CD4-positive, alpha-beta T cell treated with Interleukin-4 for 4 hours (primary cell): ENCODE measurements around the gene SMARCA4.

Experiments
- DNase-seq: peaks from one replicate; pipeline ENCODE4 v3.0.0-alpha.2; 2020

The SMARCA4 gene

DNA sequence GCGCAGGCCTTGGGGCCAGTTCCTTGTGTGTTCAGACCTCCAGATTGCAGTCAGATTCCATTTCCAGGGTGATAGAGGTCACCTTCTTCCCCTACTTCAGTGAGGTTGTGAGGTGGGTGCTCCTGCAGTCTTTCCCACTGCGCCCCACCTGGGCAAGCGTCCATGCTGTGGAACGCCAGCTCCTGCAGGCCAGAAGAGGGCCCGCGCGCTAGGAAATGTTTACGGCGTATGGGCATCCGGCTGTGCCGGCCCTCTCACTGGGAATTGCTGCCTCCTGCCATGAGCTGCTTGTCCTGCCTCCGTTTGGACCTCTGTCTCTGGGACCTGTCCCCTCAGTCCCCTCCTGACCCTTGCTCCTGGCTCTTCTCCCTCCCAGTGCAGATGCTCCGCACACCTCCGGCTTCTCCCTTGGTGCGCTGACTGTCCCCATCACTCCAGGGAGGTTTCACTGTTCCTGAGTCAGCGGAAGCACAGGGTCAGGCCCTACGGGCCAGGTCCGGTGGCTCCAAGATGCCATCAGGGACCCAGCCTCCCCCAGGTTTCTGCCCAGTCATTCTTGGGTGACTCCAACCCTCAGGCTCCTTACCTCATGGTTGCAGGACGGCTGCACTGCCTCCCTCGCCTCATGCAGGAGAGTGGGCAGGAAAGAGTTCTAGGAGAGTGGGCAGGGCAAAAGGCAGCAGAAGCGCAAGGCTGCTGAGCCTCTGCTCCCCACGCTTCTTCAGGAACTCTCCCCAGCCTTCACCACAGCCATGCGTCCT lies 56.6 kb downstream of the SMARCA4 start:
- DNase-seq, result no peak

- DNase-seq, result no peak
Measured at GRCh38 chr19:11018179-11018578, 57.3 kb downstream of the SMARCA4 start.

DNA sequence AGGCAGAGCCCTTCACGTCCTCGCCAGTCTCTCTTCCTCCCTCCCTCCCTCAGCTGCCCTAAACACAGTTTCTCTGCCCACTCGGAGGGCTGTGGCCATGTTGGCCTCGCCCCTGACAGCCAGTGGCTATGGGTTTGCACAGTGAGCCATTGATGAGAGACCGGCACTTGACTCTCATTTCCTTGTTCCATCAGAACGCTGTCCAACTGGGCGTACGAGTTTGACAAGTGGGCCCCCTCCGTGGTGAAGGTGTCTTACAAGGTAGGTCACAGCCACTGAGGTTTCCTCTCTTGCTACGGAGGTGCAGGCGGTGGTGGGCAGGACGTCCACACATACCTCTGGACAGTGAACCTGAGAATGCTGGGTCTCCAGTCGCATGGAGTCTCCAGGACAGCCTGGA lies 57.9 kb downstream of the SMARCA4 start:
- DNase-seq, result no peak

DNA sequence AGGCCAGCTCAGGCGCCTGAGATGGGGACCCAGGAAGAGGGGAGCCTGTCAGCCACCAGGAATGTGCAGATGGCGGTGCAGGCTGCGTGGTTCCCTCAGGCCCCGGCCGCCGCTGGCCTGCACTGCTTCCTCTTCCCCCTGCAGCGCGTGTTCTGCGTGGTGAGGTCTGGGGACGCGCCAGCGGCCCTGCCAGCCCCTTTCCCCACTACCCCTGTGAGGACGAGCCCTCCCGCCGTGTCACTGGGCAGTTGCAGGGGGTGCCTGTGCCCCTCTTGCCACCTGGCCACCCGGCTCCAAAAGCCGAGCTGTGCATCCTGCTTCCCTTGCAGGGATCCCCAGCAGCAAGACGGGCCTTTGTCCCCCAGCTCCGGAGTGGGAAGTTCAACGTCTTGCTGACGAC lies 58.4 kb downstream of the SMARCA4 start:
- DNase-seq, result no peak

GRCh38 chr19:11019824-11020223 lies 59.0 kb downstream of the SMARCA4 start:
- DNase-seq, result no peak

- DNase-seq, result no peak
Measured at GRCh38 chr19:11020423-11020822, 59.6 kb downstream of the SMARCA4 start.

GRCh38 chr19:11020982-11021759 lies 60.3 kb downstream of the SMARCA4 start:
- no peak for DNase-seq

DNA sequence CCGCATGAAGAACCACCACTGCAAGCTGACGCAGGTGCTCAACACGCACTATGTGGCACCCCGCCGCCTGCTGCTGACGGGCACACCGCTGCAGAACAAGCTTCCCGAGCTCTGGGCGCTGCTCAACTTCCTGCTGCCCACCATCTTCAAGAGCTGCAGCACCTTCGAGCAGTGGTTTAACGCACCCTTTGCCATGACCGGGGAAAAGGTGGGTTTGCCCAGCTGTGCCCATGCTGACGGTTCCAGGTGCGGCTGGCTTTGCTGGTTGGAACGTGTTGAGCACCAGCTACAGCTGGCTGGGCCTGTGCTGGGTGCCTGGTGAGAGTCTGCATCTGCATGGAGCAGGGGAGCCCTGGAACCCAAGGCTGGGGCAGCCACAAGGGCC lies 60.9 kb downstream of the SMARCA4 start:
- no peak for DNase-seq

GRCh38 chr19:11023016-11023415 lies 62.2 kb downstream of the SMARCA4 start:
- no peak for DNase-seq

- no peak for DNase-seq
Measured at GRCh38 chr19:11023710-11024109, 62.9 kb downstream of the SMARCA4 start.

- no peak for DNase-seq
Measured at GRCh38 chr19:11024259-11024658, 63.4 kb downstream of the SMARCA4 start.

DNA sequence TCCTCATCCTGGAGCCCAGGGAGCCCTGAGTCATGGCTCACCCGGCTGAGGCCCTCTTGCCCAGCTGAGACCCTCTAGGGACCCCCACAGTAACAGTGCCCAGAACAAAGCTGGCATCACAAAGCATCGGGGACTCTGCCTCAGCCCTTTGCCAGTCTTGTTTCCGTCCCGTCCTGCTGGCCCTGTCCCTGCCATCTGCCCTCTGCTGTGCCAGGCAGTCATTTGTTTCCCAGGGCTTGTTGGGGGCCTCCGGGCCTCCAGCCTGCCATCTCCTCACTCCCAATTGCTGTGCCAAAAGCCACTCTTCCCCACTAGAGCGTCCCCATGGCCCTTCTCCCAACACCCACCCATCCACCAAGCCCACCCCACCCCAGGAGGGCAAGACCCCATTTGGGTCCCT lies 64.2 kb downstream of the SMARCA4 start:
- no peak for DNase-seq

DNA sequence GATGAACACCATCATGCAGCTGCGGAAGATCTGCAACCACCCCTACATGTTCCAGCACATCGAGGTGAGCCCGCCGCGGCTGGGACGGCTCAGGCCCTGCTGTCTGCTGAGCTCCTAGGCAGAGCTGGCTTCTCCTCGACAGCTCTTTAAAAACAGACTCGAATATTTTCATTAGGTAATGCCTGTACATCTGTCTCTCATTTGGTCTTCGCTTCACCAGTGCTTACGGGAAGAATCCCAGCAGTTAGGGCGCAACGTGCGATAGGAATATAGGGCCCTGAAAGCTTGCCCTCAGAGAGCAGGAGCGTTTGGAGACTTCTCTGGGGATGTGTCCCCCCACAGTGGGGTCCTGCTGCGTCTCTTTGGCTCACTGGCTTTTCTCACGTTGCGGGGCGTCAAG lies 64.6 kb downstream of the SMARCA4 start:
- no peak for DNase-seq

DNA sequence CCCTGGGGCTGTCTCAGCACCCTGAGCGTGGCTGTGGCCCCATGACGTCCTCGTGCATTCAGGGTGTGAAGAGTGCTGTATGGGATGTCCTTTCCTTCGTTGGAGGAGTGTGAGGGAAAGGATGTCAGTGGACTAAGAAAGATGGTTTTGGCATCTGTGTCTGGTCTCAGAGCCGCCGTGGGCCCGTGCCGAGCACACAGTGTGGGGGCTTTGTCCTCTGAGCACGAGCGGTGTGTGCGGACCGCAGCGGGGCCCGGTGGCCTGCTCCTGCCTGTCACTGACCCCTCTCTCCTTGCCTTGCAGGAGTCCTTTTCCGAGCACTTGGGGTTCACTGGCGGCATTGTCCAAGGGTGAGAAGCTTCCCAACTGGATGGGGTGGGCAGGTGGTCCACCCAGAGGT lies 65.2 kb downstream of the SMARCA4 start:
- no peak for DNase-seq

DNA sequence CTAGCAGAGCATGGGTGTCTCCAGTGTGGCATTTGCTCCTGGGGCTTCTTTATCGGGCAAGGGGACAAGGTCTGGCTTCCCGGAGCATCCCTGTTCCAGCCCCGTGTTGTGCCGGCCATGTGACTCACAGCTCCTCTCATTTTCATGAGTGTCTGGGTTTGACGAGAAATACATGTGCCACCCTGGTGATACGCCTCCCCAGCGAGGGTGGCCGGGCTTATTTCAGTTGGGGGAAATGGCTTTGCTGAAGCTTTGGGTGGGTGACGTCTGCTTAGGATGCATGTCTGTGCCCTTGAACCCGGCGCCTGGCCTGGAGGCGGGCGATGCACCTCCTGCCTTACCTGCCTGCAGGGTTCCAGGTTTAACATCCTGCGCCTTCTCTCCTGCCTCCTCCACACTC lies 66.6 kb downstream of the SMARCA4 start:
- no peak for DNase-seq

DNA sequence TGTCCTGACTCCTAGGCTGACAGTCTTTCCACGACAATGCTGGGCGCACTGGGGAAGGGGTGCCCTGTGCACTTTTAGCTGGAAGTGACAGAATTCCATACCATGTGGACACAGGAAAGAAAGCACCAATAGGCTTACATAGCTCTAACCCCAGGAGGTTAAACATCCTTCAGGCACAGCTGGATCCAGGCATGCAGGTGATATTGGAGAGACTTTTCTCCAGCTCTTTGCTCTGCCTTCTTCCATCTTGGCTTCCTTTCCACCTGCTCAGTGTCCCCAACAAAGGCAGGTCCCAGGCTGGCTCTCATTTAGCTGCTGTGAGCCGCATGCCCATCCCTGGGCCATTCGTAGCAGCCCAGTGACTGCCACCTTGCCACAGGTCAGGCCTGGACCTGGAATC lies 67.3 kb downstream of the SMARCA4 start:
- DNase-seq, result no peak

DNA sequence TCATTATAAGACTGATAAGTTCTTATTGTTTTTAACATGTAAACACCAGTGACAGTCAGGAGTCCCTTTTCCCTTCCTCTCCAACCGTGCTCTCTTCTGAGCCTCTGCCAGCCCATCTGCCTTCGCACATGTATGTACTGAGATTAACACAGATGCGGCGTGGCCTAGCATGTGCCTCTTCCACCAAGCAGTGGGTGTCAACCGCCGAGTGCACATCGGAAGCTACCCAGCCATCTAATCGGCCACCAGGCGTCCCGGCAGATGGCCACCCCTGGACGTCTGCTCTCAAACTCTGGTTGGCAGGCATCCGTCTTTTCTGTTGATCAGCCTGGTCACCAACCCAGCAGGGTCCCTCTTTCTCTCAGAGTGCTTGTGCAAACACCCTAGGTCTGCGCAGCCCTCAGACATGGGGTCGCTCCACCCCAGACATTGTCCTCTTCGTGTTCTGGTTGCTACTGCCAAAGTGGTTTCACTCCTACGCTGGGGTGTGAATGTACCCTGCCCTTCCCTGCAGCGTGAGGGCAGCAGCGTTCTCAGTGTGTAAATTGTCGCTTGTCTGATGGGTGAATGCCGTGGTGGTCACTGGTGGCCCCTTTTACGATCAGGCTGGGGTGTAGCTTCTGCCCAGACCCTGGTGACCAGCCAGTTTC lies 70.7 kb downstream of the SMARCA4 start:
- DNase-seq, result no peak

DNA sequence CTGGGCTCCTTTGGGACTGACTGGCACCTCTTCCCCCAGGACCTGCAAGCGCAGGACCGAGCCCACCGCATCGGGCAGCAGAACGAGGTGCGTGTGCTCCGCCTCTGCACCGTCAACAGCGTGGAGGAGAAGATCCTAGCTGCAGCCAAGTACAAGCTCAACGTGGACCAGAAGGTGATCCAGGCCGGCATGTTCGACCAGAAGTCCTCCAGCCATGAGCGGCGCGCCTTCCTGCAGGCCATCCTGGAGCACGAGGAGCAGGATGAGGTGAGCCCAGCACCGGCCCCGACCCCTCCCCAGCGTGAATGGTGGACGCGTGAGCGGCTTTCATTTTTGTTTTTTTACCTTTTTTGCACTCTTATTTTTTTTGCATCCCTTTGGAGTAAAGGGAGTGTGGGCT lies 72.4 kb downstream of the SMARCA4 start:
- DNase-seq, result no peak

- no peak for DNase-seq
Measured at GRCh38 chr19:11033763-11034162, 72.9 kb downstream of the SMARCA4 start.

- no peak for DNase-seq
Measured at GRCh38 chr19:11034449-11035213, 73.8 kb downstream of the SMARCA4 start.

- DNase-seq, result peak; percentile 83
Measured at GRCh38 chr19:11035441-11036377, 74.9 kb downstream of the SMARCA4 start.

DNA sequence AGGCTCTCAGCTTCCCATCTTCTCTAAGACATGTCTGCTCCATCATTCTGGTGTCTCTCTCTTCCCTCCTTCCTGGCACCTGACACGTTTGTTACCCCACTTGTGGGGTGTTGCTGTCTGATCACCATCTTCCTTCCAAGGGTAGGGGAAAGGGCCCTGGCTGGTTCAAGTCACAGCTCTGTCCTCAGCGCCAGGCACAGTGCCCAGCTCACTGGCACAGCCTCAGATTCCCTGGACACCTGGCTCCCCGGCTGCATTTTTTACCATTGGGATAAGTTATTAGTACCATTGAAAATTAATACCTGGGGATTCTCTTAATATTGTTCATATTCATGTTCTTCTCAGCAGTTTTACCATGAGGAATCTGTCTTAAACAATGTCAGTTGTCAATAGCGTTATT lies 77.7 kb downstream of the SMARCA4 start:
- no peak for DNase-seq
